ENCODE results near the gene UBAP1L.

- TF ChIP-seq CTCF (IDR thresholded peaks at IDR 0.05; ENCODE audit: poor library complexity), result no peak
- no peak for TF ChIP-seq EZH2 (IDR thresholded peaks at IDR 0.05; ENCODE audit: borderline replicate concordance)
Measured at GRCh38 chr15:65062726-65063125, 52.3 kb downstream of the UBAP1L start.

All from hepatocyte (in vitro differentiated cells).